ENCODE results near the gene MARCOL.

The MARCOL gene

DNA sequence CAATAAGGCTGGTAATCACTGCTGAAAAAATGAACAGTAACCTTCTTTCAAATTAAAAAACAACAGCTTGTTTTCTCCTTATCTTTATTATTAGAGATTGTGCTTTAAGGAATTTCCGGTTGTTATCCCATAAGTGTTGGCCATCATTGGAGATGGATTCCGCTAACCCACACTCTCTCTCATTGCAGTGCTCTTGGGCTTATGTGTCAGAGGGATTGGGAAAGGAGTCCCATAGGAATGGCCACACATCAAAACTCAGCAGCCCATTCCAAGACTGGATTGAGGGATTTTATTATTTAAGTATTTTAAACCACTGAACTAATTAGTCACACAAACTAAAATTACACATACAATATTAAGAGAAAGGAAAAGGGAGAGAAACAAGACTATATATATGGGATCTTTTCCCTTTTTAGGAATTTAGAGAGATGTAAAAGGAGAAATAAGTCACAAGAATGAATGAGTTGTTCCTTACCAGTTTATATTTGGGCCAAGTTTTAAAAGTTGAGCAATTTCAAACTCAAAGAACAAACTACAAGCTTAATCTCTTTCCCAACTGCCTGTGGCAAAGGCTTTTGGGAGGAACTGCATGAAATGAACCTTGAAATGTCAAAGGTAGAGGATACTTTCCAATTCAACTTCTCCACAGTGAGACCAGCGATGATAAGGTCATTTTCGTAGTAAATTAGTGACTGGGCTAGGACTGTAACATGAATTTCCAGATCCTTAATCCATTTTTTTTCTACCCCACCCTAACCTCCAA is 33.1 kb upstream of the MARCOL start:
- H3K4me3 ChIP-seq (ENCODE audit: low read depth, low read length) = no peak overlapping the region
- H3K9me3 ChIP-seq (ENCODE audit: severe bottlenecking) = no peaks in the 10 kb centered on the region
- TF ChIP-seq, protein P1, sequence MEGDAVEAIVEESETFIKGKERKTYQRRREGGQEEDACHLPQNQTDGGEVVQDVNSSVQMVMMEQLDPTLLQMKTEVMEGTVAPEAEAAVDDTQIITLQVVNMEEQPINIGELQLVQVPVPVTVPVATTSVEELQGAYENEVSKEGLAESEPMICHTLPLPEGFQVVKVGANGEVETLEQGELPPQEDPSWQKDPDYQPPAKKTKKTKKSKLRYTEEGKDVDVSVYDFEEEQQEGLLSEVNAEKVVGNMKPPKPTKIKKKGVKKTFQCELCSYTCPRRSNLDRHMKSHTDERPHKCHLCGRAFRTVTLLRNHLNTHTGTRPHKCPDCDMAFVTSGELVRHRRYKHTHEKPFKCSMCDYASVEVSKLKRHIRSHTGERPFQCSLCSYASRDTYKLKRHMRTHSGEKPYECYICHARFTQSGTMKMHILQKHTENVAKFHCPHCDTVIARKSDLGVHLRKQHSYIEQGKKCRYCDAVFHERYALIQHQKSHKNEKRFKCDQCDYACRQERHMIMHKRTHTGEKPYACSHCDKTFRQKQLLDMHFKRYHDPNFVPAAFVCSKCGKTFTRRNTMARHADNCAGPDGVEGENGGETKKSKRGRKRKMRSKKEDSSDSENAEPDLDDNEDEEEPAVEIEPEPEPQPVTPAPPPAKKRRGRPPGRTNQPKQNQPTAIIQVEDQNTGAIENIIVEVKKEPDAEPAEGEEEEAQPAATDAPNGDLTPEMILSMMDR (IDR thresholded peaks at IDR 0.05; ENCODE audit: low read depth, low read length) = no peak
- DNase-seq = no peak
- no peaks in the 10 kb centered on the region for H3K36me3 ChIP-seq
- H3K27me3 ChIP-seq (ENCODE audit: insufficient read depth, low read depth, severe bottlenecking) = no peaks in the 10 kb centered on the region
- H3K27ac ChIP-seq = no peak overlapping the region

DNA sequence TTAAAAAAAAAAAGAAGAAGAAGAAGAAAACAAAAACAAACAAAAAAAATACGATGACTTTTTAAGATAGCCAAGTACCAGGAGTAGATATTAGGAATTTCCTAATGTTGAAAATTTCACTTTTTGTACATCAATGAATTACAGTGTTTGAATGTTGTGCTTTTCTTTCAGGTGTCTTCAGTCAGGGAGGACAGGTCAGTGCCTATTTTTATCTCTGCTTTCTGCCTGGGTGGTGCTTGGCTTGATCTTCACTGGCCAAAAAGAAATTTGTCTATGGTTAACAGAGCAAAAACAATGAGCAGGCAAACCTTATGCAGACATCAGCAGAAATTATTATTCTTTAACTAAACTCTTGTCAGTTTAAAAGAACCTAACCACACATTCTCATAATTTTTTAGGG is 32.5 kb upstream of the MARCOL start:
- no peak for DNase-seq

DNA sequence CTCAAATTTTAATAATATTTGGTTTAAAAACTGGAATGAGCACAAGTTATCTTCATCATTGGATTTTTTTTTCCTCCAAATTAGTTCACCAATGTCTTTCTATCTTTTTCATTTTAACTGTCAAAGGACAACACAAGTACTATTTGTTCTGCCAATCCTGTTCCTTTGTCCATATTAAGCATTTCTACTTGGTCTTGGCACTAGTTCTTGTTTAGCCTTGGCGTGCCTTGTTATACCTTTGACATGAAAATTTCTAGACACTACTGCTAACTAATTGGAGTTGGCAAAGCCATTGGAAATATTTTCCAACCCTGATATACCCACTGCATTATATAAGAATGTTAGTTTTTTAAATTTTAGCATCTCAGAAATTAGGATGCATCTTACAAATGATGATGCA is 31.7 kb upstream of the MARCOL start:
- Histone ChIP-seq H3K27ac (no peak overlapping the region), H3K36me3 (no peaks in the 10 kb centered on the region), H3K9me3 (ENCODE audit: severe bottlenecking) (no peaks in the 10 kb centered on the region), H3K27me3 (ENCODE audit: insufficient read depth, low read depth, severe bottlenecking) (no peaks in the 10 kb centered on the region), H3K4me3 (ENCODE audit: low read depth, low read length) (no peak overlapping the region)
- no peak for DNase-seq
- TF ChIP-seq, protein P1 (IDR thresholded peaks at IDR 0.05; ENCODE audit: low read depth, low read length) = no peak

More for the DNA sequence above, 32.5 kb upstream of the MARCOL start:
- Histone ChIP-seq H3K4me3 (ENCODE audit: low read depth, low read length) (no peak overlapping the region), H3K9me3 (ENCODE audit: severe bottlenecking) (no peaks in the 10 kb centered on the region), H3K27me3 (ENCODE audit: insufficient read depth, low read depth, severe bottlenecking) (no peaks in the 10 kb centered on the region), H3K27ac (no peak overlapping the region), H3K36me3 (no peaks in the 10 kb centered on the region)
- TF ChIP-seq, protein P1 (IDR thresholded peaks at IDR 0.05; ENCODE audit: low read depth, low read length) = no peak

DNA sequence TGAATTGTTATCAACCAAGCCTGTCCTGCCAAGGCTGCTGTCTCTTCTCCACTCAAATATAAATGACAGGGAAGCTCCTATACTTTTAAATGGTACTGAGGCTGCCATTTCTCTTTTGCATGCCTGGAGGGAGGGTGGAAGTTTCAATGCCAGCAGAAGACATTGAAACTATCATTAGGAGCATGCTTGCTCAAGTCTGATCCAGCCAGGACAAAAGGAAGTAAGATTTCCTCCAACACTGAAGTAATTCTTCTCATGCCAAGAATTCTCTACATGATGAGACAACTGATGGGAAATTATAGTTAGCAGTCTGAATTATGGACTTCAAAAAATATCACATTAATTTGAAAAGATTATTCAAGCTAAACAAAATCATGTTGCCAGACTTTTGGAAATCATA is 30.1 kb upstream of the MARCOL start:
- no peak for DNase-seq
- H3K36me3 ChIP-seq = no peaks in the 10 kb centered on the region
- H3K9me3 ChIP-seq (ENCODE audit: severe bottlenecking) = no peaks in the 10 kb centered on the region
- no peak overlapping the region for H3K4me3 ChIP-seq (ENCODE audit: low read depth, low read length)
- no peak overlapping the region for H3K27ac ChIP-seq
- no peaks in the 10 kb centered on the region for H3K27me3 ChIP-seq (ENCODE audit: insufficient read depth, low read depth, severe bottlenecking)
- TF ChIP-seq, protein P1 (IDR thresholded peaks at IDR 0.05; ENCODE audit: low read depth, low read length) = no peak

DNA sequence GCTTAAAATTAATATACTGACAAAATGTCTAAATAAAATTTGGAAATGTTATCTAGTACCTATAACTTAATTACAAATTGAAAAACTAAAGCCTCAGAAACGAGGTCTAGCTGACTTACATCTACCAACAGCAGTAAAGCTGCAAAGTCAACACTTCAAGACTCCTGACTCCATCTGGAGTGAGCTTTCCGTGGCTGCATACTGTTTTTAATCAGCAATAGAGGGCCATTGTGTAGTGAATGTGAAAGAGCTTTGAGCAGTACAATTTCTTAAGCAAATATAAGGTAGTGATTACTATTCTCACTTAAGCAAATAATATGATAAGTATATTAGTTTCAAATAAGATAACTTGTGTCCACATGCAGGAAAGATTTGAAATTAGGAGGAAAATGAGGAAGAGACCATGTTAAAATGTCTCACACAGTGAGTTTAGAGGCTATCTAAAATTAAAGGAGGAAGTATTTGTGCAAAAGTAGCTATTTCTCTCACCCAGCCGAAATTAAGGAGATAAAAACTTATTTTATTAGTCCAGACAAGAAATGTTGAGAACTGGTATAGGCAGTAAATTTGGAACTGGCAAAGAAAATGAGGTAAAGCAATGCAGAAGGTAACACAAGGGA is 29.1 kb upstream of the MARCOL start:
- DNase-seq = no peak
- H3K9me3 ChIP-seq (ENCODE audit: severe bottlenecking) = no peaks in the 10 kb centered on the region
- H3K27me3 ChIP-seq (ENCODE audit: insufficient read depth, low read depth, severe bottlenecking) = no peaks in the 10 kb centered on the region
- H3K4me3 ChIP-seq (ENCODE audit: low read depth, low read length) = no peak overlapping the region
- no peaks in the 10 kb centered on the region for H3K36me3 ChIP-seq
- TF ChIP-seq, protein P1 (IDR thresholded peaks at IDR 0.05; ENCODE audit: low read depth, low read length) = no peak
- H3K27ac ChIP-seq = no peak overlapping the region
